ENCODE results near the gene RIMBP2.

- TF ChIP-seq CTCF (conservative IDR thresholded peaks at IDR 0.05 in 1 of 2, IDR thresholded peaks at IDR 0.05 in 1 of 2; ENCODE audit: low read depth in 1 of 2, low read length in 2 of 2) (no peak), EZH2 (IDR thresholded peaks at IDR 0.05; ENCODE audit: low read length, missing control alignments) (no peak)
These were observed 346.3 kb downstream of the RIMBP2 start for GRCh38 chr12:130369816-130370215.

All from fibroblast of lung (primary cell).